GM12891 (cell line): ENCODE measurements around the gene CCZ1.

Experiments used
- PAX5 ChIP-seq: IDR thresholded peaks from 2 replicates; pipeline ENCODE4 v1.6.1; 2011; ENCODE audit warnings: low read length, moderate library complexity, mild to moderate bottlenecking; ENCODE audit not compliant: insufficient read depth, severe bottlenecking
- POLR2A ChIP-seq: IDR thresholded peaks from 2 replicates; pipeline ENCODE4 v1.6.1; 2011; ENCODE audit warnings: low read depth, low read length, control low read depth
- POLR2AphosphoS5 ChIP-seq: IDR thresholded peaks from 2 replicates; pipeline ENCODE4 v1.6.1; 2011; ENCODE audit warnings: low read depth, low read length, control low read depth
- SPI1 ChIP-seq: IDR thresholded peaks from 2 replicates; pipeline ENCODE4 v1.6.1; 2011; ENCODE audit warnings: low read depth, low read length, control low read depth
- TAF1 ChIP-seq: IDR thresholded peaks from 2 replicates; pipeline ENCODE4 v1.6.1; 2011; ENCODE audit warnings: low read depth, low read length, control low read depth

- TF ChIP-seq POLR2AphosphoS5: no peak
- no peak for TF ChIP-seq POLR2A
- no peak for TF ChIP-seq TAF1
- TF ChIP-seq SPI1: no peak
- TF ChIP-seq PAX5: no peak
Observed at GRCh38 chr7:5892498-5892897, 6.0 kb upstream of the CCZ1 start.
